CD4-positive, alpha-beta T cell treated with Interleukin-21 for 1 hour (primary cell): ENCODE results near the gene ACP1.

Source experiments
- DNase-seq: peaks from one replicate; pipeline ENCODE4 v3.0.0-alpha.2; 2020

ACP1 gene

DNA sequence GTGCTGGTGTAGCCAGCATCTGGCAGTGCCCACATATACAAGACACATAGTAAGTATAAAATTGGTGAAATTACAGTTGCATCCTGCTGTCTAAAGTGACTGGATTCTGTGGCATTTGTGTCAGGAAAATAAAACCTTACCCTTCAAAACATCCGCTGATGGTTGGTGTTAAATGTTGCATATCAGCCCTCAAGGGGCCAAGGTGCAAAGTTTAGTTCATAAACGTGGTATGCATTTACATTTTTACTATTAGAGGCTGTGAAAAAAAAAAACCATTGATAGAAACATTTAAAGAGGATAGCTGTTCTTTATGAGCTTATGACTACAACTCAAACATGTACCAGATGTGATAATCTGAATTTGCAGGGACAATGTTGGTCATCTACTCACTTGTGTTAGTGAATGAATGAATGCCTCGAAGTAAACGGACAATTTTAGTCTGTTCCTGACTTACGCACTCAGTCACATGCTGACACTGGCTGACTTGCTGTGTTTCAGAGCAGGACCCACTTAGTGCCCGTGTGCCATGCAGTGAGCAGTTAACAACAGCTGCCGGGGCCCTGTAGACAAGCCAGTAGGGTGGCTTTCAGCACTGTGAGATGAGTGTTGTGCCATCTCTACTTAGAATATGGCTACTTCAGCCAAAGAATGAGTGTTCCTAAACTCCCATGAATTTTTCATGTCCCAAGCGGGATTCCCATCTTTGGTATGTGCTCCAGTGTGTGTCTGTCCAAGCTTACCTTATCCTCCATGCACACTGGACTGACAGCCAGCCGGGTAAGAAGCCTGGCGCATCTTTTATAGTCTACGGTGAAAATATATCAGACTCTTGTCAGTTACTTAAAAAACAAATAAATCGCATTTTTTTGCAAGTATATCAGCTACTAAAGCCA is 17.9 kb downstream of the ACP1 start:
- DNase-seq, result no peak

DNA sequence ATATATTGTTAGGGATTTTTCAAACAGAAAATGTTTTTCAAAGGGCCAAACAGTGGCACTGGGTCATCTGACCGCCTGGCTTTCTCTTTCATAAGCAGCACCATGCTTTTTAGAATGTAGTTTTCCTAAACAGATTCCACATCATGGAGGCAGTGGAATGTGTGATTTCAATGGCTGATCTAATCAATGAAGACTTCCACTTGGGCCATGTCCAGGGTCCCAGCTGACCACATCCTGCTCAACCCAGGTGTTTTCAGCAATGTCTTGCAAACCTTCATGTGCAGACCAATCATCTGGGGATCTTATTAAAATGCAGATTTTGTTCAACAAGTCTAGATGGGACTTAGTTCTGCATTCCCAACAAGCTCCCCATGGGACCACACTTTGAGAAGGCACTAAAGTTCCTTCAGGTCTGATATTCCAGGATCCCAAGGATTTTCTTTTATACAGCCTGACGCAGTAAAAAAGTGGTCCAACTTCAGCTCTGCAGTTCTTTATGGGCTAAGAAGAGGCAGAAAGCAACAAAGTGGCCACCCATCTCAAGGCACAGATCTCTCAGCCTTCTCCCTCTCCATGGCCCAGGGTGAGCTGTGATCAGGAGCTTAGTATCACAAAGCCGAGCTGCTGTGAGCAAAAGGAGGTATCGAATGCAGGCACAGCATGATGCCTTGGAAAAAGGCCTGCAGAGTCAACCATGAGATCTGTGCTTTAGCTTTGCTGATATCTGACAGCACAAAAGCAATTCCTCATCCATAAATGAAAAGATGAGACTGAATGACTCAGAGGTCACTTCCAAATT is 19.4 kb downstream of the ACP1 start:
- DNase-seq, result no peak

DNA sequence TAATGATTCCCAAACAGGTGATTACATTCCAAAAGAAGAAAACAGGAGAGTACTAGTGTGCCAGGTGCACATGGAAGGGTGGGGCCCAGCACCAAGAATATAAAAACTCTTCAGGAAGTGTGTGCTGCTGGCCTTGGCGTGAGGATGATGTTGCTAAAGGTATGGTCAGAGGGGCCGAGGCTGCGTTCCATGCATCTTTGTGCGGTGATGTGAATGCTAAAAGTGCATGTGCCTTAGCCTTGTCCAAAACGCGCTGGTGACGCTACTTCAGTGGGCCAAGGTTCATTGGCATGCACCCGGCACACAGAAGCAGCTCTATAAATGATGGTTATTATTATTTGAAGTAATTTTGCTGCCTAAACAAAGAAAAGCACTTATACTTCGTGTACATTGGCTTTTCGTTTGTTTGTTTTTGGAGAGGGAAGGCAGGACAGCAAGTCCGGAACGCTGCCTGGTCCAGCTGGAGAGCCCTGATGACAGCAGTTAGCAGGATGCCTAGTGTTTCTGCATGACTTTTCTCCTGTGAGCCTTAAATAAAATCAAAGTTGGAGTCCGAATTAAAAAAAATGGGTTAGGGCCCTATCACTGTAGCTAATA is 20.2 kb downstream of the ACP1 start:
- DNase-seq, result no peak

DNA sequence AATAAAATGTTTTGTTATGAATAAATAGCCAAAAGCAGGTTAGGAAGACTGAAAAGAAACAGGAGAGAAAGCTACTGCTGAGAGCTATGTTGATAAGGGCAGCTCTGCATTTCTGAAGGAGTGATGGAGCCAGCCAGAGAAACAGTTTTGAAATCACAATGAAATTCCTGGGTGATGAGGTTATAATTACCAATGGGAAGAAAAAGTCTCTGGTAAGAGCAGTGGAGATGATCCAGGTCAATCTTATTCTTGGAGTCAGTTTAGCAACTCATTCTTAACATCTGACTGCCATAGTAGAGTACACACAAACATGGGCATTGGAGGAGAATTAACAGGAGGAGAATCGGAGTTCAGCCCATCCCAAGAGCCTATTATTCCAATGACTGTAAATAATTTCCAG is 20.8 kb downstream of the ACP1 start:
- DNase-seq, result no peak

DNA sequence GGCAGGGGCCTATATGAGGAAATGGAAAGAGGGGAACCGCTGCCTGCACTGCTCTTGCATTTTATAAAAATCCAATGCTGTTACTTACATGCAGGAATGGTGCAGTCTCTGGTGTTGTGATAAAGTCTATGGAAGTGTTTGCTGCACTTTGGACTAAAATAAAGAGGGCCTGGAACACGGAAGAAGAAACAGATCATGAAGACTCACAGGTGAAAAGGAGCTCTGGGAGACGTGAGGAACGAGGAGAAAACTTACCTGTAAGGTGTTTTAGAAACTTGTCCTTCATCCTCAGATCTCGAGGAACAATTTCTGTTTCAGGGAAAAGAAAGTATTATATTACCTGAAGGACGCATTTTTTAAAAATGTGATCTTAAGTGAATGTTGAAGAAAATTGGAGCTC is 21.3 kb downstream of the ACP1 start:
- no peak for DNase-seq

DNA sequence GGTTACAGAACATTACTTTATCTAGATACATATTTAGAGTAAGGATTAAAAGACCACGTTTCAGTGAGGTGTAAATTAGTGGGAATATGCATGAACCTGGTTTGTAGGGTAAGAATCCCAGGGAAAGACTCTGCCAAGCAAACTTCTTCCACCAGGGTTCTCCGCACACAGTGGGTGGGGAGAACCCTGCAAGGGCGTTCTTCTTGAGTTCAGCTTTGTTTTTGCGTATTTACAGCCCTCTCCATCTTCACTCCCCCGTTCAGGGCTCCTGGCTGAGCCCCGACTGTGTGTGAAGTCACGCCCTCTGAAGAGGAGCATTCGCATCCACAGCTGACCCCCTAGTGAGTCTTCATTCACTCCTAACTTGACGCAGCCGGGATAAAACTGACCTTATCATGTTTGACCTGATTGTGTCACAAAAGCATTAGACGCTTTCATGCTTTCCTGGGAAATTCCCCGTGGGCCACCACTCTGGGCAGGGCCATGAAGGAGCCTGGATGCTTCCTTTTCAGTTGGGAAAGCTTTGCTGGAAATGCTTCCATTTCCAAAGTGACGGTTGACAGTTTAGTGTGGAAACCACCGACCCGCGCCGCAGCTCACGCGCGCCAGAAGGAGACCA is 22.1 kb downstream of the ACP1 start:
- no peak for DNase-seq

DNA sequence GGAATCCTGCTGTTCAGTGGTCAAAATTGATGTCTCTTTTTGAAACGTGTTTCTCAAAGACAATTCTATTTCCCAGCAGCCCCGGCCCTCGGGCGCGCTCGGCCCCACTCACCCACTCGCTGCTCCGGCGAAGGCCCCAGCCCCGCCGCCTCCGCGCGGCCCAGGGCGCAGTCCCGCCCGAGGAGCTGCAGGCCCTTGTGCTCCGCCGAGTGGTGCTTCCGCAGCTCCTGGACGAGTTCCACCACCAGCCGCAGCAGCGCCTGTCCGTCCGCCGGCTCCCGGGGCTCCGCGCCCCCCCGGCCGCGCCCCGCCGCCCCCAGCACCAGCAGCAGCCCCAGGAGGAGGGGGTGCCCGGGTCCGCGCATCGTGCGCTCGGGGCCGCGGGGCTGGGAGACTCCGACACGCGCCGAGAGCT is 22.7 kb downstream of the ACP1 start:
- DNase-seq, result no peak

DNA sequence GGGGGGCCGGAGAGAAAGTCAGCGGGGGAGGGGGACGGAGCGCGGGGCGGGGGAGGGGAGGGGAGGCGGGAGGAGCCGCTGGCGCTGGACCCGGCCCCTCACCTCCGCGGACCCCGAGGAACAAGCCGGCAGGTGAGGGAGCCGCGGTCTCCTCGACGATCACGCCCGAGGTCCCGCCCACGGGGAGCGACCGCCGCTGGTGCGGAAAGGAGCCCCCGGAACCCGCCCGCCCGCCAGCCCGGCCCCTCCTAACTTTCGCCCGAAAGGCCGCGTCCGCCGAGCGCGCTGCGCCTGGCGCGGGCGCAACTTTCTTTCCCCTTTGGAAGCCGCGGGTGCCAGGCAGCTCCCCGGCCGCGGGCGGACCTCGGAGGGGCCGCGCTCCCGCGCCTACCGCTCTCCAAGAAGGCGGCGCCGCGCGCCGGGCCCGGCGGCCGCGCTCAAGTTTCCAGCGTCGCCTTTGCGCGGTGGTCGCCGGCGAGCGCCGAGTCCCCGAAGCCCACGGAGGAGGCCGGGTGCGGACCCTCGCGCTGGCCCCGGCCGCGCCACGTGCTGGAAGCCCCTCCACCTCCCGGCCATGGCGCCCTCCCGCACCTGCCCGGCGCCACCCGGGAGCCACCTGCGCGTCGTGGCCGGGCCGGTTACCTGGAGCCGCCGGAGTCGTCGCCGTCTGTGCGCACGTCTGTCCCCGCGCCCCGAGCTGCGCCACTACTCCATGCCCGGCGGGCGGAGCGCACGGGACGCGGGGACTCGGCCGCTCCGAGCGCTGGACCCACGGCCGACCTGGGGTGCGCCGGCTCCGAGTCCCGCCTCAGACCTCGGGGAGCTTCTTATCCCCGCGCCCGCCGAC is 23.4 kb downstream of the ACP1 start, which contains the start of gene ALKAL2:
Gene ALKAL2, minus strand, starts transcription at position 181 of the 847 bp plus-strand sequence. CDS start 256 bp downstream, outside the sequence.
- DNase-seq, result no peak

DNA sequence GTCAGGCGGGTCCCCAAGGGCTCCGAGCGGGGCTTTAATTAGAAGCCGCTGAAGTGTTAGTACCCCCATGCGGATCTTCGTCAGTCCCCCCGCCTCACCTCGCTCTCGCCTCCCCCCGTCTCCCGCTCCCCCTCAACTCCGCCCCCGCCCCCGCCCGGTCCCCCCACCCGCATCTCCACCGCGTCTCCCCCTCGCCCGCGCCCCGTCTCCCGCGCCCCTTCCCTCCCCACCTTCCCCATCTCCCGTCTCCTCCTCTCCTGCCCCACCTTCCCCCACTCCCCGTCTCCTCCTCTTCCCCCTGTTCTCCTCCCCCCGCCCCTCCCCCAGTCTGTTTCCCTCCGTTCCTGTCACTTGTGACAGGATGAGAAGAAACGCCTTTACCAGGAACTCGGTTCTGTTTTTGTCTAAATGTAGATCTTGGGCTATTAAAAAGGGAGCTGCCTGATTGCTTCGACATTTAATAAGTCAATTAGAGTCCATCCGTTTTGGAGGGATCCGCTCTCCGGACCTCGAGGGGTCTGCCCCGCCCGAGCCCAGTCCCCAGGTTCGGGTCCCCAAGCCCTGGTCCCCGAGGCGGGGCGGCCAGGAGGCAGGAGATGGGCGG is 24.1 kb downstream of the ACP1 start:
- no peak for DNase-seq

DNA sequence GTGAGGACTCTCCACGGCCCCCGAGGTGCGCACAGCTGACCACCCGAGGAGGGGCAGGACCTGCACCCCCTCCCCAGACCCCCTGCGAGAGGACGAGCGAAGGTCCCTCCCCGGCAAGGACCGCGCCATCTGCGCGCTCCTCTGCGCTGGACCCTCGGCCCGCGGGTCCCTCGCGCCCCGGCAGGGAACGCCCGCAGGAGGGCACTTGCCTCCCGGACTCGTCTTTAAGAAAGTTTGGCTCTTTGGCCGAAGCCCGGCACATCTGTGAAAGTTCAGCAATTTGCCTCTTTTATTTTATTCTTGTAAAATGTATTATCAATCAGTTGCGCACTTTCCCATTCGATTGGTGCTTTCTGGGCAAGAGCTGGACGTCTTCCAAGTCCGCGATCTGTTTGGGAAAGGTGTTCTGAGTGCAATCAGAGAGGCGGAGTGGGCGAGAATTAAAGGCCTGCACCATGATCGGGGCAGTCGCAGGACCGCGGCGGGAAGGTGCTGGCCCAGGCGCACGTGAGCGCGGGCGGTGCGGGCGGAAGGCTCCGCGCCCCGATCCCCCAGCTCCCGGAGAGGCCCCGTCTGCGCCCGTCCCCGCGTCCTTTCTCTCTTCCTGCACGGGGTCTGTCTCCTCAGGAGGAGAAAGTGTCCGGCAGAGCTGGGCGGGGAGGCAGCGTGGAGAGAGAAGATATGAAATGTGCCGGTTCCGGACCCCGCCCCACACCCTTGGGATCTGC is 24.8 kb downstream of the ACP1 start:
- DNase-seq, result no peak

DNA sequence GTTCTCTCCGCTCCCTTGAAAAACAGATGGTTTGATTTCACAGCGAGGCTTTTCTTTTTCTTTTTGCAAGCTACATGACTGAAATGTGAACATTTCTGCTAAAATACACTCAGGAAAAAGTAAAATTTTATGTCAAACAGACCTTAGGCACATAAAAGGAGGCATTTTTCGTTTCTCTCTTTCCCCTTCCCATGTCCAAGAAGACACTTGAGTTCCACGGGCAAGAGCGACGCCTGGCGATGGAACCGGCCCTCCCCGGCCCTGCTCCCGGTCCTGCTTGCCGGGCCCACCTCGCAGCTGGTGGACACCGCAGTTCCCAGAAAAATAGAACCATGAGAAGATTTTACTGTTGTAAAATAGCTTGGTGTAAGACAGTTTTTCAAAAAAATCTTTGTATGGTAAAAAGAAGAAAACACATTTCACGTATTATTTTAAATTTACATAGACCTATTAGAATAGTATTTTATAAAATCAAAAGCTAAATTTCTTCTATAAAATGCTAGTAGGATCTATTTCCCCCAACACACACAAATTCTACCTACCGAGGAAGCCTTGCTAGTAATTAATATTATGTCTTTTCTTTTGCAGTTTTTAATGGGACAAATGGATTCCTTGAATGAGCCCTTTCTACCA is 25.5 kb downstream of the ACP1 start:
- peak; percentile 54 for DNase-seq

DNA sequence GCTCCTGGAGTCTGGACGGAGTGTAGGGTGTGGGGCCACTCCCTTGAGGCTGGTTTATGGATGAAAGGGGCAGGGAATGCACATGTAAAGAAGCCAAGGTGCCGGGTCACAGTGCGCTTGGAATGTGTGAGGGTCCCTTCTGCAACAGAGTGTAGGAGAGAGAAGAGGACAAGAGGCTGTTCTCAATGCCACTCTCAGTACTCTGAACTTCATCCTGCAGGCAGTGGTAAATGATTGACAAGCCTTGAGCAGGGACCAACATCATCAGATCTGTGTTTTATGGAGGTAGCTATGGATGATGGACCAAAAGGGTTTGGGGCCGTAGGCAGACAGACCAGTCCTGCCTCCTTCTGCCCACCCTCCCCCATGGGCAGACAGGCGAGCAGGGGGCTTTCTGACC is 30.3 kb downstream of the ACP1 start:
- DNase-seq, result no peak

DNA sequence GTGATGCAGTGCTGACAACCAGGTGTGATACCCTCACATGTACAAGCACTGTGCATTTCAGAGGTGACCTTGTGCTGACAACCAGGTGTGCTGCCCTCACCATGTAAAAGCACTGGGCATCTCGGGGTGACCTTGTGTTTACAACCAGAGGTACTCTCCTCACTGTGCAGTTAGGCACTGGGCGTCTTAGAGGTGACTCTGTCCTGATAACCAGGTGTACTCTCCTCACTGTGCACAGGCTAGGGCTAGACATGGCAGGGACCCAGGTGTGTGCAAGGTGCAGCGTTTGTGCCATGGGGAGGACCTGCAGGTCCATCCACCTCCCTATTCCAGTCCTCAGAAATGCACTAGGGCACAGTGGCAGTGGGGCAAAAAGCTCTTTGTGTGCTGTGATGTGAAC is 31.6 kb downstream of the ACP1 start:
- DNase-seq, result no peak

DNA sequence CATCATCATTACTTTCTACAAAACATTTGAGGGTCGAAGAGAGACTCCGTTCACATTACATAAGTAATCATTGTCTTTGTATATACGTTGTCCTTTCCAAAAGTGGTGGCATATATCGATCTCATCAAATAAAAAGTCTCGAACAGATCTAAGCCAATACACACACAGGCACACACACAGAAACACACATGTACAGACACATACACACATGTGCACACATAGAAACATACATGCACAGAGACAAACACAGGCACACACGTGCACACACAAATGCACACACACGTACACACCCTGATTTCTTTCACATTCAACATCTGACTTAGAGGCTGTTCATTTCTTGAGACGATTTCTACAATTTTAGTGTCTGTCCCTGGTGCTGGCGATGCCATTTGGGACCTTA is 40.6 kb downstream of the ACP1 start:
- DNase-seq, result no peak

DNA sequence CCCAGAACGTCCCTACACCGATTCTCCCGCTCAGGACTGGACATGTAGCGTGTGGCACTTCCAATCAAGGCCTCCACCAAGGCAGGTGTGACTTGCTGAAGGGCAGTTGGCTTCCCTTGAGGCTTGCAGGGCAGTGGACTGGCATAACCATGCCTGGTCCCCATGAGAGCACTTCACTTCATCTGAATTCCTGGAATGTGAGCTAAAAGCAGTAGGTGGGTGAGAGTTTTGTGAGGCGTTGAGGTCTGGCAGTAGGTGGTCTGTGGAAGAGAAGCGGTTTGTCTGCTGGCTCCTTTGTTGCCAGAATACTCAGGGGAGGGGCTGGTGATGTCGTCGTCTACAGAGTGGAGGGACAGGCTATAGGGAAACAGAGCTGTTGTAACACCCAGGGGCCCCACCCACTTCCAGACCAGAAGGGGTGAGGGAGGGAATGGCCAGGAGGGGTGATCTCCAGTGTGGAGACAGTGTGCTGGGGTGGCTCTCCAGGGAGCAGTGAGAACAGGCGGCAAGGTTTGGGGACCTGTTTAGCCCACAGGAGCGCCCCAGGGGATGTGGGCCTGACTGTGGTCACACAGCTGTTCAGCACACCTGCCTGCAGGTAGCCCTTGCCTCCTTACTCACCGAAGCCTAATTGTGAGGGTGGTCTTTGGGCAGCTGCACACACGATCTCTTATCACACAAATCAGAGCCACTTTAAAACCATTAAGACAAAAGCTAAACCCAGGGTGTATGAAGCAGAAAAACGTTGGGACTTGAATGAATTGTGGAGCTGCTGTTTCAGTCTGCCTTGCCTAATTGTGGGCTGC is 44.6 kb downstream of the ACP1 start:
- DNase-seq, result no peak

DNA sequence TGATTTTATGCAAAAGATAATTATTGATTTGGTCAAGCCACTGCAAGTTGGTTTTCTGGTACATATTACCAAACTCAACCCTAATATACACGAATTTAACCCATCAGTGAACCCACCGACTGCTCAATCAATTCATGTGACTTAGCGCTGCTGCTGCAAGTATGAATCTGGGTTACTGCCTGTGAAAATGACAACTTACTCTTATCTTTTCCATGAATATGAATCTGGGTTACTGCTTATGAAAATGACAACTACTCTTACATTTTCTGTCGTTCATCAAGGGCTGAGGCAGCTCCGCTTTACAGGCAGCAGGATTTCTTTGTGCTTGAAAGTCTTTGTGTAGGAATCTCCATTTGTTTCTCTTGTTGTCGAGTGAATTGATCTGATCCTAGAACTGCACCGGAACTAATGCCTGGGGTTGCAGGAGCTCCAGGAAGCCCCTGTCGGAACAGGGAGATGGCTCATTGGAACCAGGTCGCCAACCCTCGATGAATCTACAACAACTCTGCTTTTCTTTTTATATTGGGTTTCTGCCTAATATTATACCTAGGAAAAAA is 45.3 kb downstream of the ACP1 start:
- DNase-seq, result no peak

DNA sequence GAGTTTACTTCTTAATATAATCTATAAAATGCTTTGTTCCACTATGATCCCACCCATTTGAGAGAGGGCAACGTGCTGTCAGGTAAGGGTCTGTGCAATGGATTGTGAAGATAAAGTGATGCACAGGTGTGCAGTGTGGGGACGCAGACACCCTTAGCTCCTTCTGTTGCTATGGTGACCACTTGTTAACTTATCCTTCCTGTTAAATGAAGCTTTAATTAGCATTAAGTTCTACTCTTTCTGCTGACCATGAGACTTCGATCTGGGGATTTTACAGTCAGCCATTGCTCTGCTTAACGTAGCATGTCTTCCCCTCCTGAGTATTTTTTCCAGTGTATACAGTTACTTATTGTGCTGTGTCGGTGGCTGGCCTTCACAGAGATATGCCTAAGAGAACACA is 46.2 kb downstream of the ACP1 start:
- no peak for DNase-seq

DNA sequence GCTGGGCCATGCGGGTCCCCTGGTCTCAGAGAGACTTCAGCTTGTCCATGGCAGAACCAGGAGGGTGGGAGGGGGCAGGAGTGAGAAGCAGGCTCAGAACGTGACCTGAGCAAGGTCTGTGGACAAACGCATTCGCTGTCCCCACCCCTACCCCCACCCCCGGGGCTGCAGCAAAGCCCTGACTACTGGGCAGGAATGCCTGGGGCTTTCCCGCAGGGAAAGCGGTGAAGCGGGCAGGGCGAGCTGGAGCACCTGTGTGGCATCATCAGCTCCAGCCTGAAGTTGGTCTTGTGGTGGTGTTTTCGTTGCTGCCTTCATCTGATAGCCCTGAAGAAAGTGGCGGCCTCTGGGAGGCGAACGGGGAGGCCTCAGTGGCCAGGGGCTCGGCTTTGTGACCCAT is 49.2 kb downstream of the ACP1 start:
- no peak for DNase-seq
